PFSK-1 (cell line): ENCODE measurements around the gene INPP5D.

Source experiments
- FOXP2 ChIP-seq: optimal IDR thresholded peaks from 2 replicates; pipeline ENCODE3; 2011; ENCODE audit warnings: borderline replicate concordance, control low read depth, inconsistent platforms; ENCODE audit not compliant: insufficient read depth; ENCODE audit errors: extremely low read length, extremely low read depth
- POLR2AphosphoS5 ChIP-seq: IDR thresholded peaks from 2 replicates; pipeline ENCODE4 v1.6.1; 2012; ENCODE audit warnings: low read depth, mild to moderate bottlenecking, control low read depth, low read length, moderate library complexity
- SIN3A ChIP-seq: IDR thresholded peaks from 2 replicates; pipeline ENCODE4 v1.6.1; 2012; ENCODE audit warnings: mild to moderate bottlenecking, low read length, moderate library complexity, borderline replicate concordance; ENCODE audit not compliant: insufficient read depth
- TAF1 ChIP-seq: IDR thresholded peaks from 2 replicates; pipeline ENCODE4 v1.6.1; 2012; ENCODE audit warnings: low read length, control low read depth, borderline replicate concordance; ENCODE audit not compliant: insufficient read depth
- TF ChIP-seq, protein P1 (sequence below), 2 experiments: IDR thresholded peaks; 2 replicates each; pipeline versions ENCODE4 v1.6.1 to v1.8.0; 2011 to 2012; ENCODE audit warnings: low read depth in 2 of 2, low read length in 2 of 2, control low read depth in 1 of 2, inconsistent platforms in 1 of 2, mild to moderate bottlenecking in 1 of 2, moderate library complexity in 1 of 2; ENCODE audit not compliant: insufficient read depth in 1 of 2

The INPP5D gene

DNA sequence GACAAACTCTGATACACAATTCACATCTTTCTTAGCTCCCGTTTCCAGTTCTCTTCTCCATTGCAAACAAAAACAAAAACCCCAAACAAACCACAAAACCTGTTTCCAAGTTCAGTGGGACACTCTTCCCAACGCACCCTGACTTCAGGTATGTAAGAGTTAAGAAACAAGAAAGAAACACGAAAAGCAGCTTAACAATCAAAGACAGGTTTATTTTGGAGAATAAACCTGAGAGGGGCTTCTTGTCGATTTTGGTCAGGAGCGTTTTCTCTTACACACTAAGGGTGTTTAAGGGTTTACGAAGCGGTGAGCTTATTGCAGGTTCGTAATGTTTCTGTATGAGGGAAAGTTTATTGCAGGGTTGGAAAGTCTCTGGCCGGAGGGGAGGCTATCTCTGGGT lies 190.4 kb downstream of the INPP5D start:
- TF ChIP-seq SIN3A: no peak
- TF ChIP-seq, protein P1, sequence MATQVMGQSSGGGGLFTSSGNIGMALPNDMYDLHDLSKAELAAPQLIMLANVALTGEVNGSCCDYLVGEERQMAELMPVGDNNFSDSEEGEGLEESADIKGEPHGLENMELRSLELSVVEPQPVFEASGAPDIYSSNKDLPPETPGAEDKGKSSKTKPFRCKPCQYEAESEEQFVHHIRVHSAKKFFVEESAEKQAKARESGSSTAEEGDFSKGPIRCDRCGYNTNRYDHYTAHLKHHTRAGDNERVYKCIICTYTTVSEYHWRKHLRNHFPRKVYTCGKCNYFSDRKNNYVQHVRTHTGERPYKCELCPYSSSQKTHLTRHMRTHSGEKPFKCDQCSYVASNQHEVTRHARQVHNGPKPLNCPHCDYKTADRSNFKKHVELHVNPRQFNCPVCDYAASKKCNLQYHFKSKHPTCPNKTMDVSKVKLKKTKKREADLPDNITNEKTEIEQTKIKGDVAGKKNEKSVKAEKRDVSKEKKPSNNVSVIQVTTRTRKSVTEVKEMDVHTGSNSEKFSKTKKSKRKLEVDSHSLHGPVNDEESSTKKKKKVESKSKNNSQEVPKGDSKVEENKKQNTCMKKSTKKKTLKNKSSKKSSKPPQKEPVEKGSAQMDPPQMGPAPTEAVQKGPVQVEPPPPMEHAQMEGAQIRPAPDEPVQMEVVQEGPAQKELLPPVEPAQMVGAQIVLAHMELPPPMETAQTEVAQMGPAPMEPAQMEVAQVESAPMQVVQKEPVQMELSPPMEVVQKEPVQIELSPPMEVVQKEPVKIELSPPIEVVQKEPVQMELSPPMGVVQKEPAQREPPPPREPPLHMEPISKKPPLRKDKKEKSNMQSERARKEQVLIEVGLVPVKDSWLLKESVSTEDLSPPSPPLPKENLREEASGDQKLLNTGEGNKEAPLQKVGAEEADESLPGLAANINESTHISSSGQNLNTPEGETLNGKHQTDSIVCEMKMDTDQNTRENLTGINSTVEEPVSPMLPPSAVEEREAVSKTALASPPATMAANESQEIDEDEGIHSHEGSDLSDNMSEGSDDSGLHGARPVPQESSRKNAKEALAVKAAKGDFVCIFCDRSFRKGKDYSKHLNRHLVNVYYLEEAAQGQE (IDR thresholded peaks at IDR 0.05; ENCODE audit: insufficient read depth in 1 of 2, low read depth in 2 of 2, low read length in 2 of 2): no peak
- TF ChIP-seq POLR2AphosphoS5: no peak
- no peak for TF ChIP-seq TAF1
- TF ChIP-seq FOXP2: no peak

DNA sequence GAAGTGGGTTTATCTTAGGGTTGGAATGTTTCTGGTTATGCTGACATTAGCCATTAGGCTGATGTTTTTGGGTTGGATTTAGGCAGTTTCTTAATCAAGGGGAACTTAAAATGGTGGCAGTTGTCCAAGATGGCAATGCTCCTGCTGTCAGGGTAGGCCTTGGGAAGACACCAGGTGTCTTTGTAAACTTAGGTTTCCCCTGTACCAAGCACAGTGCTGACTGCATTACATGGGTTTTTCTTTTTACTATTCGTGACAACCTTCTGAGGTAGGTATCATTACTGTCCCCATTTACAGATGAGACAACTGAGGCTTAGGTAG lies 190.8 kb downstream of the INPP5D start:
- TF ChIP-seq TAF1: no peak
- no peak for TF ChIP-seq FOXP2
- TF ChIP-seq, protein P1 (IDR thresholded peaks at IDR 0.05; ENCODE audit: insufficient read depth in 1 of 2, low read depth in 2 of 2, low read length in 2 of 2): no peak
- TF ChIP-seq POLR2AphosphoS5: no peak
- TF ChIP-seq SIN3A: no peak

- peak; percentile 54; the same call in 1 of the 2 replicates for TF ChIP-seq SIN3A
- TF ChIP-seq, protein P1 (IDR thresholded peaks at IDR 0.05; ENCODE audit: insufficient read depth in 1 of 2, low read depth in 2 of 2, low read length in 2 of 2): peak; percentile 43 to 48; a peak in 2 of 4 replicates
- peak; percentile 65; the same call in 1 of the 2 replicates for TF ChIP-seq TAF1
- peak; percentile 68 for TF ChIP-seq POLR2AphosphoS5
- peak; percentile 70 for TF ChIP-seq FOXP2
These were observed 191.4 kb downstream of the INPP5D start, which contains the start of gene ATG16L1 for GRCh38 chr2:233251306-233252116. TSS of gene ATG16L1 (plus strand) at chr2:233251673. CDS start at chr2:233251828, 155 bp downstream.

DNA sequence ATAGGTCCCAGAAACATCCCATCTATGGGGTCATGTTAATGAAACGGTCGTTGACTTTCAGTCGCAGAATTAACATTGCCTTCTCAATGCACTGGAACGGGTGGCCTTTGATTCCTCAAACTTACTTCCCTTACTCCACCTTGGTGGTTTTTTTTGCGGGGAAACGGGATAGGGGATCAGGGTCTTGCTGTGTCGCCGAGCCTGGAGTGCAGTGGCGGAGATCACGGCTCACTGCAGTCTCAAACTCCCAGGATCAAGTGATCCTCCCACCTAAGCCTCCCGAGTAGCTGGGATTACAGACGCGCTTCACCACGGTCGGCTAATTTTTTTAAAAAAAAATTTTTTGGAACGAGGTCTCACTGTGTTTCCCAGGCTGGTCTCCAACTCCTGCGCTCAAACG lies 192.1 kb downstream of the INPP5D start:
- no peak for TF ChIP-seq FOXP2
- TF ChIP-seq, protein P1 (IDR thresholded peaks at IDR 0.05; ENCODE audit: insufficient read depth in 1 of 2, low read depth in 2 of 2, low read length in 2 of 2): no peak
- no peak for TF ChIP-seq TAF1
- TF ChIP-seq POLR2AphosphoS5: no peak
- TF ChIP-seq SIN3A: no peak
